WTC11 (cell line): ENCODE results near the gene TRIM2.

Source experiments
- CTCF ChIP-seq: fragments of 200-600 bp; IDR thresholded peaks from 2 replicates; pipeline ENCODE4 v1.8.0; 2022; ENCODE audit warnings: antibody characterized with exemption
- ELF4 ChIP-seq: sonication (generic); formaldehyde crosslinking; IDR thresholded peaks from 2 replicates; pipeline ENCODE4 v1.8.1; 2022; ENCODE audit warnings: low read depth, mild to moderate bottlenecking, moderate library complexity, missing genetic modification reagents
- FOXK1 ChIP-seq: sonication (generic); formaldehyde crosslinking; IDR thresholded peaks from 2 replicates; pipeline ENCODE4 v1.8.0; 2022; ENCODE audit warnings: mild to moderate bottlenecking, moderate library complexity, missing genetic modification reagents
- MAX ChIP-seq: sonication (generic); formaldehyde crosslinking; IDR thresholded peaks from 2 replicates; pipeline ENCODE4 v1.8.0; 2022; ENCODE audit warnings: mild to moderate bottlenecking, missing genetic modification reagents
- PRDM15 ChIP-seq: sonication (generic); formaldehyde crosslinking; IDR thresholded peaks from 2 replicates; pipeline ENCODE4 v1.8.0; 2022; ENCODE audit warnings: missing genetic modification reagents
- SP1 ChIP-seq: sonication (generic); formaldehyde crosslinking; conservative IDR thresholded peaks from 2 replicates; pipeline ENCODE4 v1.8.1; 2022; ENCODE audit warnings: missing genetic modification reagents
- ZNF138 ChIP-seq: sonication (generic); formaldehyde crosslinking; conservative IDR thresholded peaks from 2 replicates; pipeline ENCODE4 v1.8.1; 2022; ENCODE audit warnings: mild to moderate bottlenecking, moderate library complexity, missing genetic modification reagents

- TF ChIP-seq CTCF (no peak), MAX (no peak), PRDM15 (CRISPR knock-in tag) (no peak), ELF4 (CRISPR knock-in tag) (no peak), FOXK1 (CRISPR knock-in tag) (no peak), ZNF138 (CRISPR knock-in tag) (no peak), SP1 (CRISPR knock-in tag) (no peak)
These were observed 88.9 kb downstream of the TRIM2 start for GRCh38 chr4:153292897-153293741.
